ENCODE results near the gene OSBPL10. TPM values are rescaled to one million over a fixed set of nuclear protein-coding genes. Genes with fewer than 3 reads are reported as not detected.

OSBPL10 gene
- polyA plus RNA-seq, 1 donor from 2014 or later = 2.0 TPM

DNA sequence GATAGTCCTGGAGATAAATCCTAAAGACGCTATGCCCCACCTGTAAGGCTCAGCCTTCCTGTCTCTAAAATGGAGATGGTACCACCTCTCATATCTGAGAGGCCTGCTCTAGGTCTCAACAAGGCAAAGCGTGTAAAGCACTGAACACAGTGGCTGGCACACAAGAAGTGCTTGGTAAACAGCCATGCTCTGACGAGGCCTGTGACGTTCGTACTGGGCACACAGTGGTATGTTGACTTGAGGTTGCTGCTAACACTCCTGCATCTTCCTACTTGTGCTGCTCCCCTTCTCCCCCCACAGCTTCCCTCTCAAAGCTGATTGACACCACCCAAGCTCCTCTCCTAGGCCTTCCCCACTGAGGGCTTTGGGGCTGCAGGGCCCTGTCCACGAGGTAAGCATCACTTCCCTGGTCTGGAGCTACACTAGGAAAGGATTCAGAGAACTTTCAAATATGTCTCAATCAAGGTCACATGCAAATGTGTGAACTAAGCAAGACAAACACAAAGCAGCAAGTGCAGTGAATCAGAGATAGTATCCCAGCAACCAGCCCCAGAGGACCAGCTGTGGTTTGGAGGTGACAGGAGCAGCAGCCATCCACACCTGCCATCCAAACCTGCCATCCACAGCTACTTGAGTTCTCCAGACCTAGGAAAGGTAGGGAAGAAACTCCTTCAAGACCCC, 270.8 kb downstream of the OSBPL10 start:
- Histone ChIP-seq H3F3A (ENCODE audit: insufficient read depth, low read length, poor library complexity, severe bottlenecking) (no peaks in the 10 kb centered on the region), H3K79me2 (replicated peaks; ENCODE audit: insufficient read depth, low read length) (no peaks in the 10 kb centered on the region), H3K9me3 (ENCODE audit: low read length) (no peaks in the 10 kb centered on the region), H4K20me1 (ENCODE audit: insufficient read depth) (no peaks in the 10 kb centered on the region), H2AFZ (ENCODE audit: low read depth, low read length) (no peak overlapping the region), H3K36me3 (ENCODE audit: insufficient read depth, low read length) (no peaks in the 10 kb centered on the region), H3K27ac (ENCODE audit: low read length) (no peak overlapping the region), H3K9me2 (ENCODE audit: insufficient read depth, low read length) (no peaks in the 10 kb centered on the region), H3K4me3 (ENCODE audit: low read length) (no peak overlapping the region), H3K27me3 (ENCODE audit: insufficient read depth, low read depth, low read length) (no peaks in the 10 kb centered on the region), H3K4me2 (ENCODE audit: low read length) (no peak overlapping the region), H3K9ac (ENCODE audit: low read length) (no peak overlapping the region)
- TF ChIP-seq MXI1 (conservative IDR thresholded peaks at IDR 0.05; ENCODE audit: poor library complexity, severe bottlenecking) (no peak), TAF1 (IDR thresholded peaks at IDR 0.05; ENCODE audit: low read depth) (no peak)
- TF ChIP-seq, protein P1, sequence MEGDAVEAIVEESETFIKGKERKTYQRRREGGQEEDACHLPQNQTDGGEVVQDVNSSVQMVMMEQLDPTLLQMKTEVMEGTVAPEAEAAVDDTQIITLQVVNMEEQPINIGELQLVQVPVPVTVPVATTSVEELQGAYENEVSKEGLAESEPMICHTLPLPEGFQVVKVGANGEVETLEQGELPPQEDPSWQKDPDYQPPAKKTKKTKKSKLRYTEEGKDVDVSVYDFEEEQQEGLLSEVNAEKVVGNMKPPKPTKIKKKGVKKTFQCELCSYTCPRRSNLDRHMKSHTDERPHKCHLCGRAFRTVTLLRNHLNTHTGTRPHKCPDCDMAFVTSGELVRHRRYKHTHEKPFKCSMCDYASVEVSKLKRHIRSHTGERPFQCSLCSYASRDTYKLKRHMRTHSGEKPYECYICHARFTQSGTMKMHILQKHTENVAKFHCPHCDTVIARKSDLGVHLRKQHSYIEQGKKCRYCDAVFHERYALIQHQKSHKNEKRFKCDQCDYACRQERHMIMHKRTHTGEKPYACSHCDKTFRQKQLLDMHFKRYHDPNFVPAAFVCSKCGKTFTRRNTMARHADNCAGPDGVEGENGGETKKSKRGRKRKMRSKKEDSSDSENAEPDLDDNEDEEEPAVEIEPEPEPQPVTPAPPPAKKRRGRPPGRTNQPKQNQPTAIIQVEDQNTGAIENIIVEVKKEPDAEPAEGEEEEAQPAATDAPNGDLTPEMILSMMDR (IDR thresholded peaks at IDR 0.05; ENCODE audit: poor library complexity, severe bottlenecking) = no peak

DNA sequence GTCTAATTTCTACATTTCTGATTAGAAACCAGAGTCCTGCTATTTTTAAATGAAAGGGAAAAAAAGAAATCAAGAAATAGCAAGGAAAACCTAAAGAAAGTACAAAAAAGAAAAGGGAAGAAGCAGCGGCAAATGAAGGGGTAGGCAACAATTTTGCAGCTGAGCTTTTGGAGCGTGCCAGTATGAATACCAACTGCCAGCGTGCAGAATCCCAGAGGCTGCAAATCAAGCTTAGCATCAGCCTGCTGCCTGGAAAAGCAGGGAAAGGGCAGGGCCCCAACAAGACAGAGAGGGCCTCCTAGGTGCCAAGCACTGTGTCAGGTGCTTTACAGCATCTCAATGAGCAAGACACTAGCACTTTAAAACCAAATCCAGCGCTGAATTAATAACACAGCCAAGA, 271.5 kb downstream of the OSBPL10 start:
- no peak overlapping the region for H2AFZ ChIP-seq (ENCODE audit: low read depth, low read length)
- no peak overlapping the region for H3K9ac ChIP-seq (ENCODE audit: low read length)
- no peaks in the 10 kb centered on the region for H4K20me1 ChIP-seq (ENCODE audit: insufficient read depth)
- no peaks in the 10 kb centered on the region for H3K27me3 ChIP-seq (ENCODE audit: insufficient read depth, low read depth, low read length)
- H3K4me3 ChIP-seq (ENCODE audit: low read length) = no peak overlapping the region
- no peaks in the 10 kb centered on the region for H3K9me3 ChIP-seq (ENCODE audit: low read length)
- no peak overlapping the region for H3K27ac ChIP-seq (ENCODE audit: low read length)
- TF ChIP-seq, protein P1 (IDR thresholded peaks at IDR 0.05; ENCODE audit: poor library complexity, severe bottlenecking) = no peak
- TF ChIP-seq EP300 (conservative IDR thresholded peaks at IDR 0.05; ENCODE audit: poor library complexity, severe bottlenecking) = no peak
- TF ChIP-seq POLR2AphosphoS5 (IDR thresholded peaks at IDR 0.05) = no peak
- TF ChIP-seq RAD21 (conservative IDR thresholded peaks at IDR 0.05) = no peak
- no peak for TF ChIP-seq SMC3 (conservative IDR thresholded peaks at IDR 0.05; ENCODE audit: poor library complexity)
- TF ChIP-seq TAF1 (IDR thresholded peaks at IDR 0.05; ENCODE audit: low read depth) = no peak
- no peak for TF ChIP-seq MXI1 (conservative IDR thresholded peaks at IDR 0.05; ENCODE audit: poor library complexity, severe bottlenecking)
- TF ChIP-seq, protein P2, sequence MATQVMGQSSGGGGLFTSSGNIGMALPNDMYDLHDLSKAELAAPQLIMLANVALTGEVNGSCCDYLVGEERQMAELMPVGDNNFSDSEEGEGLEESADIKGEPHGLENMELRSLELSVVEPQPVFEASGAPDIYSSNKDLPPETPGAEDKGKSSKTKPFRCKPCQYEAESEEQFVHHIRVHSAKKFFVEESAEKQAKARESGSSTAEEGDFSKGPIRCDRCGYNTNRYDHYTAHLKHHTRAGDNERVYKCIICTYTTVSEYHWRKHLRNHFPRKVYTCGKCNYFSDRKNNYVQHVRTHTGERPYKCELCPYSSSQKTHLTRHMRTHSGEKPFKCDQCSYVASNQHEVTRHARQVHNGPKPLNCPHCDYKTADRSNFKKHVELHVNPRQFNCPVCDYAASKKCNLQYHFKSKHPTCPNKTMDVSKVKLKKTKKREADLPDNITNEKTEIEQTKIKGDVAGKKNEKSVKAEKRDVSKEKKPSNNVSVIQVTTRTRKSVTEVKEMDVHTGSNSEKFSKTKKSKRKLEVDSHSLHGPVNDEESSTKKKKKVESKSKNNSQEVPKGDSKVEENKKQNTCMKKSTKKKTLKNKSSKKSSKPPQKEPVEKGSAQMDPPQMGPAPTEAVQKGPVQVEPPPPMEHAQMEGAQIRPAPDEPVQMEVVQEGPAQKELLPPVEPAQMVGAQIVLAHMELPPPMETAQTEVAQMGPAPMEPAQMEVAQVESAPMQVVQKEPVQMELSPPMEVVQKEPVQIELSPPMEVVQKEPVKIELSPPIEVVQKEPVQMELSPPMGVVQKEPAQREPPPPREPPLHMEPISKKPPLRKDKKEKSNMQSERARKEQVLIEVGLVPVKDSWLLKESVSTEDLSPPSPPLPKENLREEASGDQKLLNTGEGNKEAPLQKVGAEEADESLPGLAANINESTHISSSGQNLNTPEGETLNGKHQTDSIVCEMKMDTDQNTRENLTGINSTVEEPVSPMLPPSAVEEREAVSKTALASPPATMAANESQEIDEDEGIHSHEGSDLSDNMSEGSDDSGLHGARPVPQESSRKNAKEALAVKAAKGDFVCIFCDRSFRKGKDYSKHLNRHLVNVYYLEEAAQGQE (IDR thresholded peaks at IDR 0.05; ENCODE audit: borderline replicate concordance) = no peak
- TF ChIP-seq EZH2 (IDR thresholded peaks at IDR 0.05; ENCODE audit: borderline replicate concordance, insufficient read depth, low read length, poor library complexity, severe bottlenecking) = no peak
- H3K36me3 ChIP-seq (ENCODE audit: insufficient read depth, low read length) = no peaks in the 10 kb centered on the region
- no peaks in the 10 kb centered on the region for H3K79me2 ChIP-seq (replicated peaks; ENCODE audit: insufficient read depth, low read length)
- no peak overlapping the region for H3K4me2 ChIP-seq (ENCODE audit: low read length)
- no peaks in the 10 kb centered on the region for H3F3A ChIP-seq (ENCODE audit: insufficient read depth, low read length, poor library complexity, severe bottlenecking)
- H3K9me2 ChIP-seq (ENCODE audit: insufficient read depth, low read length) = no peaks in the 10 kb centered on the region

All from neural cell (in vitro differentiated cells).